SKM-1 (cell line): ENCODE data around the gene EHD4.

Source experiments
- DNase-seq: peaks from one replicate; lab custom pipeline; 2025; ENCODE audit not compliant: unreplicated experiment; lab: John Stamatoyannopoulos, UW

EHD4 gene

DNA sequence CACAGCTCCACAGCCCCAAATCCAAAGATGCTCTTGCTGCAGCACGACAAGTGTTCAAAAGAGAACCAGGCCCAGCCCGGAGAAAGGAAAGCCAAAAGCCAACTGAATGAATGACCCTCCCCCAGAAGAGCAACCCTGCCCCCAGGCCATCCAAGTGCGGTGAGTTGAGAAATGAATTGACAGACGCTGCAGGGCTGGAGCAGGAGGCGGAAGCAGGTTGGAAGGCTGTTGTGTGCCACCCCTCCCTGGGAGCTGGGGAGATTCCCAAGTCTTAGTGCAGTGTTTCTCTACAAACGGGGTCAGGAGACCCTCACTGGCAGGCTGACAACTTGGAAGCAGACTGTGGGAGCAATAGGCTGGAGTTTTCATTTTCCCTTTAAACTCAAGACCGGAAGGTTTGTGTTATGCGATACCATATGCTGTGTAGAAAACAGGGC, 75.0 kb downstream of the EHD4 start:
- DNase-seq: no peak

DNA sequence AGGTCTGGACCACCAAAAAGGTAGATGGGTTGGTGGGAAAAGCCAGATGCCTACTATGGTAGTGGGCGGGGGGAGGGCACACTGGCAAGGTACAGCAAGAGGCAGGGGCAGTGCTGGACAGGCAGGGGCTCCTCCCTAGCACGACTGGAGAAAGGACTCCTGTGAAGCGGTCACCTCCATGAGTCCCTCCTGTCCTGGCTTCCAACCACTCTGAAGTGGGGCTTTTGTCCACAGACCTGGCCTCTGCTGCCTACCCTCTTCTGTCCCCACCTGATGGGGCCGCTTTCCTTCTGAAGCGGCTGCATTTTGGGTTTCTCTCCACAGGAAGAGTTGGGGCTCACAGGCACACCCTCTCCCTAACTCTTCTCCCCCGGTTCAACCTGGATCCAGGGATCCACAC, 75.8 kb downstream of the EHD4 start:
- no peak for DNase-seq

DNA sequence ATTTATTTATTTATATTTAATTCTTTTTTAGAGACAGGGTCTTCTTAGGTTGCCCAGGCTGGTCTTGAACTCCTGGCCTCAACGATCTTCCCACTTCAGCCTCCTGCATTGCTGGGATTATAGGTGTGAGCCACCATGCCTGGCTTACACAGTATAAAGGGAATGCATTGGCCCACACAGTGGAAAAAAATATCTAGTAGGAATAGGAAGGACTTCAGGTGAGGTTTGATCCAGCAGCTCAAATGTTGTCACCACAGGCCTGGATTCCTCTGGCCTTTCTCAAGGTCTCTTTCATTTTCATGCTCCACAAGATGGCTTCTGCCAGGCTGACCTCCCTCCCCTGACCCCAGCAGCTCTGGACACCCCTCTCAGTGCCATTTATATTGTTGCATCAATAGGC, 76.4 kb downstream of the EHD4 start:
- no peak for DNase-seq

DNA sequence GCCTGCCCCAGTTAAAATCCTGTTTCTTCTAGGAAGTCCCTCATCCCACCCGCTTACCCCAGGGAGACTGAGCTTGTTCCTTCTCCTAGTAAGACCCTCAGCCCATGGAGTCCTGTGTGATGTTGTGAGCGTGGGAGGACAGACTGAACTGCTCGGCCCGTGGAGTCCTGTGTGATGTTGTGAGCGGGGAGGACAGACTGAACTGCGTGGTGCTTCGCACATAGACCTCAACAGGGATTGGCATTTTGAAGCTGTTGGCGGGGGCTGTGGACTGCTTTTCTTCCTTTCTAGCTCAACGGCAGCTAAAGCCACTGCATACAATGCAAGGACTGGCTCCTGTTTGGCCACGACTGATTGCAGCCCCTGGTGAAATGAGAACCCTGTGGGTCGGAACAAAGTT, 76.9 kb downstream of the EHD4 start:
- DNase-seq: no peak

DNA sequence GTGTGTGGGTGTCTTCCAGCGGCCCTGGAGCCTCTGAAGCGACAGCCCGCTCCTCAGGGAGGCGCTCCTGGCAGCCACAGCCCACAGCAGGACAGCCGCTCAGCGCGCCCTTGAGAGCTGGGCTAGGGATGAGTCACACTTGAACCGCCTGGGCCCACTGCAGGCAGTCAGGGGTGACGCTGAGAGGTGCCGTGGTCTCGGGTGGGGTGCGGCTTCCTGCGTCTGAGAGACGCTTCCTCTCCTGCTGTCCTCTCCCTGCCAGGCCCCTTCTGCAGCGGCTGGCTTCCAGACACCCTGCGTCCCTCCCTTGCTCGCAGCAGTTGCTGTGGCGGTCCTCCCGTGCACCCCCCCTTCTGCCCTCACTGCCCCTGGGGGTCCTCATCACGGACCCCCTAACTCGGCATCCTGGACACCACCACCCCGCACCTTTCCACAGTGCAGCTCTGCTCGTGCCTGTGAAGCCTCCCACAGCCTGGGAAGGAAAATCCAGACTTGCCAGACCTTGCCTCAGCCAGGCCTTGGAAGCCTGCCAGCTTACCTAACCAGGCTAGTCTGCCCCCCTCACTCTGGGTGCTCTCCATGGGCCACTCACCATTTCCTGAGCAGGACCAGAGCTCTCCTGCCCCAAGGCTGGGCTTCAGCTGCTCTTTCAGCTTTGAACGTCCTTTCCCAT, 77.4 kb downstream of the EHD4 start:
- no peak for DNase-seq

DNA sequence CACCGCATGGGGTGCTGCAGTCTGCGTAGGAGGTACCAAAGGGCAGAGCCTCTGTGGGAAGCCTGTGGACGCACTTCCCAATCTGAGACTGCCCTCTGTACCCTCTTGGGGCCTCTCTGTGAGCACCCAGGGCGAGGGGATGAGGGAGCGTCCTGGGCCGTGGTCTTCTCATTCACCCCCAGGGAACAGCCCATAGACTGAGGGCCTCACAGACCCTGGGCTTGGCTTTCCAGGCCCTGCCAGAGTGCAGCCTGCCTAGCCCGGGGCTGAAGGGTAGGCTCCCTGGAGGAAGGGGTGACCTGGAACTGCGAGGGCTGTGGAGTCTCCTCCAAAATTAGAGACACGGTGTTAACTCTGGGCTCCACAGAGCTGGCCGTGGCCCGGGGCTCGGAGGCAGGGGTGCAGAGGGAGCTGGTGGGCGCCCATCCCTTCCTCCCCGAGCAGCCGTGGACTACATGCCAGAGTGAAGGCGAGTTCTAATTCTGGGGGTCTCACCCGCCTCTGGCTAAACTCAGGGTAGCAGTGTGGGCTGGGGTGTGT, 78.0 kb downstream of the EHD4 start:
- no peak for DNase-seq

DNA sequence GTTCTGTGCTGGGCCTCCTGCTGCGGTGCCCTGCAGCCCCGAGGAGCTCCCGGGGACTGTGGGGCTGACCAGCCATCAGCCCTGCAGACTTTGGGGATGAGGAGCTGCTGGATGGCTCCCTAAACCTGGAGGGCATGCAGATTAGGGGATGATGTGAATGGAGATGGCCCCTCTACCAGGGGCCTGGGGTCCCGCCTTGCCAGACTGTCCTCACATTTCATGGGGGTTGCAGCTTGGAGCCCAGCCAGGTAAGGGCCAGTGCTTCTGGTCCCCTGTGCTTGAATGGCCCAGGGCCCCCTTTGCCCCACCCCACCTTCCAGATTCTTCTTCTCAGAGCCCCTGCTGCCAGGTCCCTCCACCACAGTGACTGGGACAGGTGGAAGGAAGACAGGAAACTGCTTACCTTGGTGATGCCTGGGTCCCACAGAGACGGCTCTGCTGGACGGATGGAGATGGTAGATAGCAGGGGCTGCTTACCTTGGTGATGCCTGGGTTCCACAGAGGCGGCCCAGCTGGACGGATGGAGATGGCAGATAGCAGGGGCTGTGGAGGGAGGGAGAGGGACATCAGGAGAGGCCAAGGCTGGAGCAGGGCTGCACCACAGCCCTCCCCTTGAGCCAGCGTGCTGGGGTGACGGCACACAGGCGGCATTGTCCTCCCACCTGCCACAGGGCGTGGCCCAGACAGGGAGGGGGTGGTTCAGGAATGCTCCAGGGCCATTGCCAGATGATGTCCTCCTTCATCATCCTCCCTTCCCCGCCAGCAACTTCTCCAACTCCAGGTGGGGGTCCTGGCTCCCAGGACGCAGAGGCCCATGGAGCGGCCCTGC, 78.7 kb downstream of the EHD4 start, which contains the start of gene SPTBN5:
TSS of gene SPTBN5 (minus strand) at position 632 of the 829 bp plus-strand sequence. CDS start at position 76, 556 bp downstream.
- no peak for DNase-seq

DNA sequence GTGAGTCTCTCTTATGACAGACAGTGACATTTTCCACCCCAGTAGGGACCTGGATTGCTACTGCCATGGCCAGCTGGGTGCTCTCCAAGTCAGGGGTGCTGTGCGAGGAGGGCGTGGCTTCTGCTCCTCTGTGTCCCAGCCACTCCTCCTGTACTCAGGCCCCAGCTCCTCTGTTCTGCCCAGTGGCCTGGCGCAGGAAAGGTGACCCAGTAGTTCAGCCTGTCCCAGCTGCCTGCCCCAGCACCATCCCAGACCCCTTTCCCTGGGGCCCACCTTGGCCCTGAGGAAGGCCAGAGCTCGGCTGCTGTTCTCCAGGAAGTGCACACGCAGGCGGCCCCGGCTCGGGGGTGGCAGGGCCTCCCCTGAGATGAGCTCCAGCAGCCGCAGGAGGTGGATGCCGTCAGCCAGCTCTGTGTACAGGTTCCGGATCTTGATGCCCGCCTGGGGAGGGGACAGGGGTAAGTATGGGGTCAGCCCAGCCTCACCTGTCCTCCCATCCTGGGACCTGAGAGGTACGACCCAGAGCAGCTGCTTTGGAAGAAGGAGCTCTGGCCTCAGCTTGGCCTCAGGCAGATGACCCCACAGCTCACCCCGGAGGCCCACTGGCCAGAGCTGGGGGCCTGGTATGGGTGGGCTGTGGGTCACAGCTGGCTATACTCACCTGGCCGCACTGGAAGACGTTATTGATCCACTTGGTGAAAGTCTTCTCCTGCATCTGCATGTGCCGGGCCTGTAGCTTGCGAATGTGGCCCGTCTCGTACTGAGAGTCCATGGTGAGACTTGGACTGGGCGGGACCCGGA, 79.5 kb downstream of the EHD4 start:
- DNase-seq: no peak

DNA sequence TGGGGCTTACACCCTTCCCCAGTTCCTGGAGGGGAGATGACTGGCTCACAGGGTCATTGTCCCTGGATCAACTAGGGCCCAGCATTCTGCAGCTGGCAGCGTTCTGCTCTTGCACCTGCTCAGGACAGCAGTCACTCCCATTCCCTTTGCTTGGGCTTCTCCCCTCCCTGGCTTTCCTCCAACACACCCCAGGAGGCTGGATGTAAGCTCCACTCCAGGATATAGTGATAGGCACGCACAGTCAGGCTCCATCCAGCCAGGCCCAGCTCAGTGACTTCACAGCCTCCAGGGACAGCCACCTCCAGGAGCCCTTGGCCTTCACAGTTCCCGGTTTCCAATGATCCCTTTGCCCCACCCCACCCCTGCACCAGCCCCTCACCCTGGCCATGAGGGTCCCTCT, 80.4 kb downstream of the EHD4 start:
- no peak for DNase-seq

DNA sequence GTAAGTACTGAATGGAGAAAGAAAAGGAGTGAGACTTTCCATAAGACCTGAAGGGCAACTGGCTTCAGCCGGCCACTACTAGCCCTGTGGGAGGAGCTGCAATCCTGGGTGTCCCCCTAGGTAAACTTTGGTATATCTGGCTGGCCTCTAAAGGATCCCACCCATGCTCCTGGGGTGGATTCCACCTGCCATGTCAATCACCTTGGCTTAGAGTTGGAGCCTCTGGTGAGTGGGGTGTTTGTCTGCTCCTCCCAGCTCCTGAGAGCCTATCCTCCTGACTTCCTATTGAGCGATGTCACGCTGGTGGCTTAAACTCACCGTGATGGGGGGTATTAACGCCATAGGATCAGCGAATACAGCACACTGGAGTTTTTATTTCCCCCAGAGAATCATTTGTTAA, 81.1 kb downstream of the EHD4 start:
- DNase-seq: no peak

DNA sequence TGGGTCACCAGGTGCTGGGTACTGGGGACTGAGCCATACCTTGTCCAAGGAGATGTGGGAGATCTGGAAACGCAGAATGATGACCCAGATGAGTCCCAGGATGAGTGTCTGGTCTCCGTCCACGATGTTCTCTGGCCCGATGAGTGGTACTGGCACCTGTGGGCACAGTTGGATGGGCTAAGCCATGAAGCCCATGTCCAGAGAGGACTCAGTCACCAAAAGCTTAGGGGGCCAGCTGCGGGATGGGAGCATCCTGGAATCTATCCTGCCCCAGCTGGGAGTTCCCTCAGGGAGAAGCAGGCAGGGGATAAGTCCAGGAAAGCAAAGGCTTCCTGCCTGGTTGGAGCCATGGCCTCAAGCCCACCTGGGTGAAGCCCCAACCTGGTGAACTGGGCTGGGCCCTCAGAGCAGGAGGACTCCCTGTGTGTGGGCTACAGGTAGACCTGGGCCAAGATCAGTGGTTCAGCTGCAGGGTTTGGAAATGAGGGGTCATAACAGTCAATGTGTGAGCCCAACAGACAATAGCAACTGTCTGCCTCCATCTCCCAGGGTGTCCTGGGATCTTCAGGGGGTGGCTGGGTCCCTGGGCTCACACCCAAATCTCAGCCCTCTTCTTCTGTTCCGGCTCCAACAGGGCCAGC, 82.2 kb downstream of the EHD4 start:
- no peak for DNase-seq

DNA sequence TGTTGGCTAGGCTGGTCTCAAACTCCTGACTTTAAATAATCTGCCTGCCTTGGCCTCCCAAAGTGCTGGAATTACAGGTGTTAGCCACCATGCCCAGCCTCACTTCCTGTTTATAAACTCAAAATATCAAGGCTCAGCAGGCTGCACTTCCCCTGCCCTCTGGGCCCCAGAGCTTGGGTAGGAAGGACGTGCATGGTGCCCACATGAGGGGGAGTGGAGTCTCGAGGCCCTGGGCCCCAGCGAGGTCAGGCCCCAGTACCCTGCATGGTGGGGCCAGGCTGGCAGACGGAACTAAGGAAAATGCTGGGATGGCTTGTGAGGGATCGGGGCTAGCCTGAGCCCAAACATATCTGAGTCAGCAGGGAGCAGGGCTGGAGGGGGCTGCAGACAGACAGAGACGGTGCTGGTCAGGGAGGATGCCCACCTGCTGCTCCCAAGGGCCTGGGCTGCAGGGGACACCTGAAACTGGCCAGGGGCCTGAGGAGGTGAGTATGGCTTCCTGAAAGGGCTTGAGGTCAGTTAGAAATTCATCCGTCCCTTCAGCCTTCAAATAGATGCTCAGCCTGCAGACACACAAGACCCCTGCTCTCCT, 83.6 kb downstream of the EHD4 start:
- no peak for DNase-seq

DNA sequence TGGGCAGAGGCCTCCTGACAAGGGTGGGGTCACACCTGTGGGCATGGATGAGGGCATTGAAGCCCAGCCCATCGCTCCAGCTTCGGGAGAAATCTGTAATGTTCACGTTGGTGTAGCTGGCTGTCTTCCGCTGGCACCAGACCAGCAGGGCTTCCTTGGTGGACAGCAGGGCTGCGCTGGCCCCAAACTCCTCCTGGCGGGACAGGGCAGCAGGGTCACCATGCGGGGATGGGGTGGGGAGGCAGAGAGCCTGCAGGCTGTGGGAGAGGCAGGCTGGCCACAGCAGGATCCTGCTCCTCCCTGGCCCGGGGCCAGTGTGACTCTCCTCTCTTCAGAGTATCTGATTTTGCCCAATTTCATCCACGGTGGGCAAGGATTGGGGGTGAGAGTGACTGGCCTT, 84.5 kb downstream of the EHD4 start:
- DNase-seq: no peak

DNA sequence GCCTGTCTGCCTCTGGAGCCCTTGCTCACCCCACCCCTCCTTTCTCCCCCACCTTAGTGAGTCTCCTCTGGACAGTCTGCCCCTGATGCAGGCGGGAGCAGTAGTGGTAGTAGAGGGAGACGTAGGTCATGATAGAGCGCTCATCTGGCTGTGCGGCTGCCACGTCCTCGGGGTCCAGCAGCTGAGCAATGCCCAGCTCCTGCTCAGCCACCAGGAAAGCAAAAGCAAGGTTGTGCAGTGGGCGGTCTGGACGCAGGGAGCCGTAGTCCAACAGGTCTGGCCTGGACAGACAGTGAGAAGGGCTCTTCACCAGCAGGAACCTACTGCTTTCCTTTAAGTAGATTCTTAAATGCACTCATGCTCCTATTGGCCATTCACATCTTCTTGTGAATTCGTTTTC, 85.2 kb downstream of the EHD4 start:
- DNase-seq: no peak

DNA sequence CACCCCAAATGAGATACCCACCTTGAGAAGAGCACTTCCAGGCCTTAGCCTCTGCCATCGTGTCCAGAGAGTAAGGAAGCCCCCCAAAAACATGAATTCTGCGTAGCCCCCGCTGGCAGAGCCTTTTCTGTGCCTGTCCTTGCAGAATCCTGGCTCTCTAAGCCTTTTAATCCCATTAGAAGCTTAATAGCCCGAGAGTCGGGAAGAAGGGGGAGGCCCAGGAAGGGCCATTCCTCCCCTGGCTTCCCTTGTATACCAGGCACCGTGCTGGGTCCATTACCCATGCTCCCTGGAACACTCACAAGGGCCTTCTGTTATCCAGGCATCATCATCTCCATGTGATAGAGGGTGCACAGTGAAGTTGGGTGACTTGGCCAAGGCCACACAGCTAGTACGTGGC, 85.6 kb downstream of the EHD4 start:
- no peak for DNase-seq

DNA sequence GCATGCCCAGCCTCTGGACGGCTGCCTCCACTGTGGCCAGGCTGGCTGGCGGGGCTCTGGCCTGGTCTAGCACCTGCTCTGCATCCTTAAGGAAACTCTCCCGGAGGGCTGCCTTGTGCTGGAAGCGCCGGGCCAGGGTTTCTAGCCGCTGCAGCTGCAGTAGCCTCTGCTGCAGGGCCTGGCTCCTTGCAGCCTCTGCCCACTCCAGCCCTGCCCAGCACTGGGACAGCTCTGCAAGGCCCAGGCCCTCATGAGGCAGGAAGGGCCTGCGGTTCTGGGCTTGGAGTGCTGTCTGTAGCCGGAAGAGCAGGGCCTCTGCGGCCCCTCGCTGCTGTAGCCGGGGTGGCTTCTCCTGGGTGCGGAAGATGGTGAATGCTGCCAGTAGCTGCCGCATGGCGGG, 86.5 kb downstream of the EHD4 start:
- no peak for DNase-seq

DNA sequence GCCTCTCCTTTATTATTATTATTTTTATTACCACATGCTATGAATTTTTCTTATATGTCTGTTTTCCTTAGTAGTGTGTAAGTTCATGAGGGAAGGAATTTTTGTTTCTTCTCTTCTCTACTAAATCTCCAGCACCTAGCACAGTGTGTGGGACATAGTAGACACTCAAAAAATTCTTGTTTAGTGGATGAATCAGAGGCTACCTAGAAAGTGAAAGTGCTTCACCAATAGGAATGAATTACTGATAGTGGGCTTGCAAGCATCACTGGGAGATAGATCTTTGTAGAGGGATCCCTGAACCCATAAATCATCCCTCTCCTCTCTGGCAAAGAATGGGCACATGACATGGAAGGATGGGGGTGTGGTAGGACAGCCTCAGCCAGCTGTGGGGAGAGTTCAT, 87.0 kb downstream of the EHD4 start:
- no peak for DNase-seq

DNA sequence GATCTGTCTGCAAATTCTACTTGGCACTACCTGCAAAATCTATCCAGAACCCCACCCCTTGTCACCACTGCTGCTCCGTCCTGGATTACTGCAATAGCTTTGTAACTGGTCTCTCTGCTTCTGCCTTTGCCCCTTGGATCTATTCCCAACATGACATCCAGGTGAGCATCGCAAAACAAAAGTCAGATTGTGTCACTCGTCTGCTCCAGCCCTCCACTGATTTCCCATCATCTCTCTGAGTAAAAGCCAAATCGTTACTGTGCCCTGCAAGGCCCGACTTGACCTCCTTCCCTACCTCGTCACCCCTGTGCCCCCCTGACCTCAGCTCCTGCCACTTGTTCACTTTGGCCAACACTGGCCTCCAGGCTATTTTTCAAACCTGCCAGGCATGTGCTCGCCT, 87.9 kb downstream of the EHD4 start:
- DNase-seq: no peak

DNA sequence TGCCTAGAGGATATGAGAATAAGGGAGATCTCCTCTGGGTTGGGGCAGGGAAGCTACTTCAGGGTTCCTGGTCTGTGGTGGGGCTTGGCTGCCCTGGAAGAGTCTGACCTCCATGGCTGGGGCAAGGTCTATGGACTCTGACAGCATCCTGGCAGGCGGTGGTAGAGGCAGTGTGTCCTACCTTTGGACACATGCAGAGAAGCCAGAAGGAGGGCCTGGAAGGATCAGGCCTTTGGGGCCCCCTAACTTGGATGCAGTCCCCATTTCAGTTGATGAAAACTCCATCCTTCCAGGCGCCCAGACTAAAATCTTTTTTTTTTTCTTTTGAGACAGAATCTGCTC, 88.9 kb downstream of the EHD4 start:
- DNase-seq: no peak

DNA sequence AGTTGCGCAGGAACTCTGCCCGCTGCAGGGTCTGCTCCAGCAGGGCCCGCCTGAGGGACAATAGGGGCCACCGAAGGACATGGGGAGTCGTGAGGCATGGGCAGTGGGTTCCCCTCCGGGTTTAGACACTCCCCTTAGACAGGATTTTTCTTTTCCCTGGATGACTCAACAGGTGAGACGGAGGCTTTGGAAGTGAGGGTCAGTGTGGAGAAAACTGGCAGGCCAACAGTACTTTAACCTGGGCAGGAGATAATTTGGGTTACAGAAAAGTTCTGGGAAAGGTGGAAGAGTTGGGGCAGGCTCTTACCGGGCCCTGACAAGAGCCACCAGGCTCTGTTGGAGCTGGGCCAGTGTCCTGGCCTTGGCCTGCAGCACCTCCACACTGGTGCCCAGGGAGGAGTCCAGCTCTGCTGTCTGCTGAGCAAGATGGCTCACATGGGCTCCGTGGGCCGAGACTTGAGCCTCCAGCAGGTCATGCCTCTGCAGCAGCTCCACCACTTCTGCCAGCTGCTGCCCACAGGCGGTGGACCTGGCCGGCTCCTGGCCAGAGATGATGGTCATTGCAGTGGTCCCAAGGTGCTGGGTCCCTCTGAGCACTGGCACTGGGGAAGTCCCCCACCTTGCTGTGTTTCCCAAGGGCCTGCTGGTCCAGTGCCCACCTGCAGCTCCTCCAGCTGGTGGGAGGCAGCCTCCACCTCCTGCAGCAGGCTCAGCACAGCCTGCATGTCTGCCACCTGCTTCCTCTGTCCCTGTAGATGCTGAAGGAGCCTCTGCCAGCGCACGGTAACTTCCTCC, 89.5 kb downstream of the EHD4 start:
- DNase-seq: peak; percentile 19
